Measurements from ENCODE around the gene GNLY. TPM values are rescaled to one million over a fixed set of nuclear protein-coding genes. Genes with fewer than 3 reads are reported as not detected.
"Not testable (repeated sequence)": the region's sequence is repeated elsewhere in the genome, so short reads cannot be mapped to it uniquely, and the experiment has no call there.

GNLY gene
- total RNA-seq, 5 donors from 2014 or later (not counting 1 experiment from before 2014, with no cell fraction given) = 17.3 to 377 (median 82.9) TPM

DNA sequence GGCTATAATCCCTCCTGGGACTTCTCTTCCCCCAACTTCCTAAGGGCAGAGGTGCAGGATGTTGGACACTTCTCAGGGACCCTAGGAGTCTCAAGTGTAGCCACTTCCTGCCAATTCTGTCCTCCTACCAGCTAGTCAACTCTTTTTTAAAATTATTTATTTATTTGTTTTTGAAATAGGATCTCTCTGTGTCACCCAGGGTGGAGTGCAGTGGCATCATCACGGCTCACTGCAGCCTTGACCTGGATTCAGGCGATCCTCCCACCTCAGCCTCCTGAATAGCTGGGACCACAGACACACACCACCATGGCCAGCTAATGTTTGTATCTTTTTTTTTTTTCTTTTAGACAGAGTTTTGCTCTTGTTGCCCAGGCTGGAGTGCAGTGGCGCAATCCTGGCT is 37.7 kb upstream of the GNLY start:
- Histone ChIP-seq H3K4me1 (ENCODE audit: control insufficient read depth in 1 of 2, extremely low read depth in 1 of 2, insufficient read depth in 2 of 2, low read length in 2 of 2) (peaks cover 0 to 3% of the 10 kb centered on the region in 2 experiments), H3K27me3 (replicated peaks in 1 of 2; ENCODE audit: control insufficient read depth in 2 of 2, extremely low read depth in 1 of 2, insufficient read depth in 2 of 2, low read length in 1 of 2) (no peaks in the 10 kb centered on the region), H3K9me3 (no peaks in the 10 kb centered on the region), H3K27ac (ENCODE audit: low read length) (no peak overlapping the region), H3K36me3 (ENCODE audit: control insufficient read depth in 2 of 2, extremely low read depth in 1 of 2, insufficient read depth in 1 of 2, low read length in 1 of 2) (peaks cover 4 to 31% of the 10 kb centered on the region in 2 donors), H3K4me3 (ENCODE audit: control insufficient read depth in 1 of 2, extremely low read depth in 1 of 2, low read length in 1 of 2) (no peak overlapping the region)
- Mint-ChIP-seq H3K27ac (no peak overlapping the region), H3K4me1 (peaks cover 0 to 3% (median 0%) of the 10 kb centered on the region in 3 donors), H3K4me3 (no peak overlapping the region), H3K27me3 (no peaks in the 10 kb centered on the region), H3K36me3 (peaks cover 28% of the 10 kb centered on the region), H3K9me3 (no peaks in the 10 kb centered on the region)
- WGBS (ENCODE audit: insufficient coverage) = no CpG with 5 or more reads among the region's 3 CpGs
- no peak for DNase-seq
- ATAC-seq (replicated peaks in 1 of 4) = no peak
- ChIA-PET CTCF (interaction anchor here in 1 of 2 donors (0.6 kb wide), 1 partner anchor 548 kb away, joined by 5 read pairs; no protein-coding TSS in a partner anchor), POLR2A (no interaction called here)

DNA sequence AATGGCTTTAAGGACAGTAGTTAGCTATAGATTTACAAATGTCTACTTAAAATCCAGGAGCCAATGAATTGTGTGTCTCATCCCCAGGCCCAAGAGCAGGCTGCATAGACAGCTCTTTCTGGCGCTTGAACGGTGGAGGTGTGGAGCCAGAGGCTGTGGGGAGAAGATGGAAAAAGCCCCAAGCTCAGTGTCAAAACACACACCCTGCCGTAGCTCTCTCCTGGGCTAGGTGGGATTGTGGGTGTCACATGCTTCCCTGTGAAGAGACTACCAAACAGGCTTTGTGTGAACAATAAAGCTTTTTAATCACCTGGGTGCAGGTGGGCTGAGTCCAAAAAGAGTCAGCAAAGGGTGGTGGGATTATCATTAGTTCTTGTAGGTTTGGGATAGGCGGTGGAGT is 36.8 kb upstream of the GNLY start:
- WGBS (ENCODE audit: insufficient coverage) = 90% methylated on average over 2 of the region's 4 CpGs
- H3K27me3 Mint-ChIP-seq; POLR2A ChIA-PET; CTCF ChIA-PET; H3K4me1 ChIP-seq (ENCODE audit: control insufficient read depth in 1 of 2, extremely low read depth in 1 of 2, insufficient read depth in 2 of 2, low read length in 2 of 2); H3K27ac Mint-ChIP-seq; H3K4me3 Mint-ChIP-seq; ATAC-seq (replicated peaks in 1 of 4); DNase-seq; H3K27me3 ChIP-seq (replicated peaks in 1 of 2; ENCODE audit: control insufficient read depth in 2 of 2, extremely low read depth in 1 of 2, insufficient read depth in 2 of 2, low read length in 1 of 2); H3K27ac ChIP-seq (ENCODE audit: low read length); H3K4me1 Mint-ChIP-seq; H3K4me3 ChIP-seq (ENCODE audit: control insufficient read depth in 1 of 2, extremely low read depth in 1 of 2, low read length in 1 of 2); H3K9me3 Mint-ChIP-seq; H3K9me3 ChIP-seq: not testable (repeated sequence)
- H3K36me3 Mint-ChIP-seq = peaks cover 22% of the 10 kb centered on the region
- H3K36me3 ChIP-seq (ENCODE audit: control insufficient read depth in 2 of 2, extremely low read depth in 1 of 2, insufficient read depth in 1 of 2, low read length in 1 of 2) = peaks cover 4 to 23% of the 10 kb centered on the region in 2 donors

DNA sequence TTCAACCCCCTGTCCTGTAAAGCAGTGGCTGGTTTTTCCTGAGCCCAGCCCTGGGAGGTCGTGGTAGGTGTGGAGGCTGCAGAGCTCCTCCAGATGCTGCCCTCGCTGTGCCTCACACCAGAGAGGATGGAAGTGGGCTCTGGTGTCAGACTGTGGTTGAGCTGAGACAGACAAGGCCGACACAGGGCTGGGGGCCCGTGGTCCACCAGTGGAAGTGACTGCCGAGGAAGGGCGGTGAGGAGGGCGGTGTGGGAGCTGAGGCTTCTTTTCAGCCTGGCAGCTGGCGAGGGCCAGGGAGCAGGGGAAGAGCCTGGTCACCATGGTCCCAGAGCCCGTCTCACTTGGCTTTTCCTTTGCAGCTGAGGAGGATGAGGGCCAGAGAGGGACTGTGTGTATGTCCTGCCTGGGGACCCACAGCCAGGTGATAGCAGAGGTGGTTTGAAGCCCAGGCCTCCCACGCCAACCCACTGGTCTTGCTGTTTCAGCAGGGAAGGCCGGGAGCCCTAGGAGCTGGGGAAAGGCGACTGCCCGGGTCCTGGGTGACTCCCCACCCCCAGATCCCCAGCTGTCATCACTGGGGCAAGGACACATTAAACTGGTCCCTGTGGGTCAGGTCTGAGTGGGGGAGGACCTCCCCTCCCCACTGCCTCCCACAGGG is 34.7 kb upstream of the GNLY start:
- H3K4me3 ChIP-seq (ENCODE audit: control insufficient read depth in 1 of 2, extremely low read depth in 1 of 2, low read length in 1 of 2) = no peak overlapping the region
- CTCF ChIA-PET = interaction anchor here in 1 of 2 donors (0.6 to 1.3 kb wide), 2 partner anchors 23 to 544 kb away, joined by 3 to 6 read pairs; no protein-coding TSS in a partner anchor
- H3K9me3 Mint-ChIP-seq = no peaks in the 10 kb centered on the region
- no peak overlapping the region for H3K27ac ChIP-seq (ENCODE audit: low read length)
- ATAC-seq (replicated peaks in 1 of 4) = no peak
- peaks cover 12% of the 10 kb centered on the region for H3K36me3 Mint-ChIP-seq
- 60% methylated on average over 5 of the region's 13 CpGs for WGBS (ENCODE audit: insufficient coverage)
- POLR2A ChIA-PET = interaction anchor here in 1 of 2 donors (0.6 kb wide), 1 partner anchor 172 kb away, joined by 3 read pairs; no protein-coding TSS in a partner anchor
- no peaks in the 10 kb centered on the region for H3K9me3 ChIP-seq
- H3K27ac Mint-ChIP-seq = peak overlapping the region in 1 of 2 donors; percentile 48
- peaks cover 0 to 3% (median 0%) of the 10 kb centered on the region in 3 donors for H3K4me1 Mint-ChIP-seq
- H3K27me3 ChIP-seq (replicated peaks in 1 of 2; ENCODE audit: control insufficient read depth in 2 of 2, extremely low read depth in 1 of 2, insufficient read depth in 2 of 2, low read length in 1 of 2) = no peaks in the 10 kb centered on the region
- peaks cover 0 to 3% of the 10 kb centered on the region in 2 experiments for H3K4me1 ChIP-seq (ENCODE audit: control insufficient read depth in 1 of 2, extremely low read depth in 1 of 2, insufficient read depth in 2 of 2, low read length in 2 of 2)
- H3K27me3 Mint-ChIP-seq = no peaks in the 10 kb centered on the region
- H3K4me3 Mint-ChIP-seq = no peak overlapping the region
- H3K36me3 ChIP-seq (ENCODE audit: control insufficient read depth in 2 of 2, extremely low read depth in 1 of 2, insufficient read depth in 1 of 2, low read length in 1 of 2) = peaks cover 4 to 13% of the 10 kb centered on the region in 2 donors
- DNase-seq = peak in 1 of 35 experiments; percentile 8

DNA sequence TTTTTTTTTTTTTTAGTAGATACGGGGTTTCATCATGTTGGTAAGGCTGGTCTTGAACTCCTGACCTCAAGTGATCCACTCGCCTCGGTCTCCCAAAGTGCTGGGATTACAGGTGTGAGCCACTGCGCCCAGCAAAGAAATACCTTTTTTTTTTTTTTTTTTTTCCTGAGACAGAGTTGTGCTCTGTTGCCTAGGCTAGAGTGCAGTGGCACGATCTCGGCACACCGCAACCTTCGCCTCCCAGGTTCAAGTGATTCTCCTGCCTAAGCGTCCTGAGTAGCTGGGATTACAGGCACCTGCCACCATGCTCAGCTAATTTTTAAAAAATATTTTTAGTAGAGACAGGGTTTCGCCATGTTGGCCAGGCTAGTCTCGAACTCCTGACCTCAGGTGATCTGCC is 33.9 kb upstream of the GNLY start:
- POLR2A ChIA-PET; H3K27me3 Mint-ChIP-seq; H3K4me3 ChIP-seq (ENCODE audit: control insufficient read depth in 1 of 2, extremely low read depth in 1 of 2, low read length in 1 of 2); H3K27ac ChIP-seq (ENCODE audit: low read length); H3K27ac Mint-ChIP-seq; DNase-seq; H3K4me1 Mint-ChIP-seq; H3K4me3 Mint-ChIP-seq; H3K27me3 ChIP-seq (replicated peaks in 1 of 2; ENCODE audit: control insufficient read depth in 2 of 2, extremely low read depth in 1 of 2, insufficient read depth in 2 of 2, low read length in 1 of 2); H3K9me3 ChIP-seq; H3K4me1 ChIP-seq (ENCODE audit: control insufficient read depth in 1 of 2, extremely low read depth in 1 of 2, insufficient read depth in 2 of 2, low read length in 2 of 2); H3K9me3 Mint-ChIP-seq; ATAC-seq (replicated peaks in 1 of 4): not testable (repeated sequence)
- H3K36me3 ChIP-seq (ENCODE audit: control insufficient read depth in 2 of 2, extremely low read depth in 1 of 2, insufficient read depth in 1 of 2, low read length in 1 of 2) = peaks cover 4 to 10% of the 10 kb centered on the region in 2 donors
- H3K36me3 Mint-ChIP-seq = peaks cover 12% of the 10 kb centered on the region
- WGBS (ENCODE audit: insufficient coverage) = 100% methylated on average over 4 of the region's 11 CpGs
- CTCF ChIA-PET = interaction anchor here in 1 of 2 donors (0.7 kb wide), 1 partner anchor 21 kb away, joined by 7 read pairs; no protein-coding TSS in a partner anchor

DNA sequence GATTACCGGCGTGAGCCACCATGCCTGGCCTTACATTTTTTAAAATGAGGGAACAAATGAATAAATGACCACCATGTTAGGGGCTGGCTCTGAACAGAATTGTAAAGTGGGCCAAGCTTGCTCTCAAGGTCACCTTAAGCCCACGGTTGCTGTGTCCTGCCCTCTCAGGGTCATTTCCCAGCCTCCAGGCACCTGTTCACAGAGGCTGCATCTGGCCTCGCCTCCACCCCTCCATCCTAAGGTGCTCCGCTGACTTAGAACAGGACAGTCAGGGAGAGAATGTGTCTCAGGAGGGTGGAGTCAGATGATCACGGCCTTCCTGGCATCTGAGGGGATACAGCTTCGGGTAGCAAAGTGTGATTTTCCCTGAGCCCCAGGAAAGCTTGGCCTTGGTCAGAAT is 33.4 kb upstream of the GNLY start:
- Mint-ChIP-seq H3K27ac (no peak overlapping the region), H3K4me3 (no peak overlapping the region), H3K27me3 (no peaks in the 10 kb centered on the region), H3K9me3 (no peaks in the 10 kb centered on the region), H3K4me1 (peaks cover 0 to 3% (median 0%) of the 10 kb centered on the region in 3 donors), H3K36me3 (peaks cover 12% of the 10 kb centered on the region)
- H3K36me3 ChIP-seq (ENCODE audit: control insufficient read depth in 2 of 2, extremely low read depth in 1 of 2, insufficient read depth in 1 of 2, low read length in 1 of 2) = peaks cover 4 to 10% of the 10 kb centered on the region in 2 donors
- ATAC-seq (replicated peaks in 1 of 4) = no peak
- H3K9me3 ChIP-seq = no peaks in the 10 kb centered on the region
- no peak overlapping the region for H3K4me3 ChIP-seq (ENCODE audit: control insufficient read depth in 1 of 2, extremely low read depth in 1 of 2, low read length in 1 of 2)
- WGBS (ENCODE audit: insufficient coverage) = 96% methylated on average over 4 of the region's 7 CpGs
- H3K27me3 ChIP-seq (replicated peaks in 1 of 2; ENCODE audit: control insufficient read depth in 2 of 2, extremely low read depth in 1 of 2, insufficient read depth in 2 of 2, low read length in 1 of 2) = no peaks in the 10 kb centered on the region
- no peak overlapping the region for H3K27ac ChIP-seq (ENCODE audit: low read length)
- DNase-seq = no peak
- ChIA-PET CTCF (interaction anchor here in 1 of 2 donors (0.7 kb wide), 1 partner anchor 22 kb away, joined by 7 read pairs; no protein-coding TSS in a partner anchor), POLR2A (no interaction called here)
- H3K4me1 ChIP-seq (ENCODE audit: control insufficient read depth in 1 of 2, extremely low read depth in 1 of 2, insufficient read depth in 2 of 2, low read length in 2 of 2) = peaks cover 0 to 3% of the 10 kb centered on the region in 2 experiments

DNA sequence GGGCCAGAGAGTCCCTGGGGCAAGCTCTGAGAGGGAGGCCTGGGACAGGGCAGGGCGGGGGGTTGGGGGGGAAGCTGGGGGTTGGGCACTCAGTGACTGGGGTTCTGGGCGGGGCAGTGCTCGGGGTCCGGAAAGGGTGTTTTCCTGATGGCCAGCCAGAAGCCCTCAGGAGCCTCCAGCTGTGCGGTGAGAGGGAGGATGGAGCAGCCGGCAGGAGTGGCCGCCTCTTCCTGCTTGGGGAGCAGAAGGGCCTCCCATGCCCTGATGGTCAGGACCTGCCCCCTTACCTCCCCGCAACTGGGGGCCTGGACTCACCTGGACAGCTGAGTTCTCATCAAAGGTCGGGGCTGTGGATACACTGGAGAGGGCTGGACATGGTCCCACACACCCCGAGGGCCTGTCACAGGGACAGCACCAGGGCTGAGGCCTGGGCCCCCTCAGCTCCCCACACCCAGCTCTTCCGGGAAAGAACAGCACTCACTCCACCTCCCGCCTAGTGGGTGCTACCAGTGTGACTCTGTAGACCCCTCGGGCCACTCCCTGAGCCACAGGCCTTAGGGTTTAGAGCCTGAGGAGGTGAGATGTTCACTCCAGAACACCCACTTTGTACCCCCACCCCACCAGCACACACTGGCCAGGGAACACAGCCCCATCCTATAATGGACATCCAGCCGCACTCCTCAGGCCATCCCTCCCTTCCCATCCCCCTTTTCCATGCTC is 32.9 kb upstream of the GNLY start:
- Mint-ChIP-seq H3K27me3 (no peaks in the 10 kb centered on the region), H3K9me3 (no peaks in the 10 kb centered on the region), H3K27ac (no peak overlapping the region), H3K4me3 (no peak overlapping the region), H3K4me1 (peaks cover 0 to 3% (median 0%) of the 10 kb centered on the region in 3 donors), H3K36me3 (peaks cover 9% of the 10 kb centered on the region)
- POLR2A ChIA-PET = no interaction called here
- CTCF ChIA-PET = no interaction called here
- no peaks in the 10 kb centered on the region for H3K9me3 ChIP-seq
- no peak for DNase-seq
- H3K4me3 ChIP-seq (ENCODE audit: control insufficient read depth in 1 of 2, extremely low read depth in 1 of 2, low read length in 1 of 2) = no peak overlapping the region
- ATAC-seq (replicated peaks in 1 of 4) = no peak
- 97% methylated on average over 5 of the region's 14 CpGs for WGBS (ENCODE audit: insufficient coverage)
- peaks cover 0 to 3% of the 10 kb centered on the region in 2 experiments for H3K4me1 ChIP-seq (ENCODE audit: control insufficient read depth in 1 of 2, extremely low read depth in 1 of 2, insufficient read depth in 2 of 2, low read length in 2 of 2)
- H3K27me3 ChIP-seq (replicated peaks in 1 of 2; ENCODE audit: control insufficient read depth in 2 of 2, extremely low read depth in 1 of 2, insufficient read depth in 2 of 2, low read length in 1 of 2) = peaks cover 0 to 2% of the 10 kb centered on the region in 2 experiments
- peaks cover 4 to 9% of the 10 kb centered on the region in 2 donors for H3K36me3 ChIP-seq (ENCODE audit: control insufficient read depth in 2 of 2, extremely low read depth in 1 of 2, insufficient read depth in 1 of 2, low read length in 1 of 2)
- no peak overlapping the region for H3K27ac ChIP-seq (ENCODE audit: low read length)
